Pancreas (tissue), 10 donors: ENCODE data around the gene AXIN2. TPM values are rescaled to one million over a fixed set of nuclear protein-coding genes. Genes with fewer than 3 reads are reported as not detected.

Experiments used
- ATAC-seq, 4 donors: fragments of 200-7000 bp; cut with Tn5 transposase; one replicate each; pipeline versions ENCODE4 v1.8.0 to v1.9.1; 2020; ENCODE audit warnings: mild to moderate bottlenecking in 4 of 4, moderate library complexity in 4 of 4
- DNase-seq, 6 donors: peaks; one replicate each; pipeline ENCODE4 v3.0.0-alpha.2; 2020
- FAIRE-seq: peaks from 2 replicates; lab custom pipeline; 2012; peaks lifted over from hg19 to GRCh38; lab: Jason Lieb, UNC
- H3K27ac ChIP-seq, 4 donors: fragments of 200-600 bp; sonication (generic); 1 replicate in 3 of 4; 2 replicates in 1 of 4; pipeline versions ENCODE4 v1.5.0 to v1.8.0; 2020
- H3K27me3 ChIP-seq, 4 donors: fragments of 200-600 bp; one replicate each; pipeline ENCODE4 v1.8.0; 2021
- H3K36me3 ChIP-seq, 3 donors: fragments of 200-600 bp; sonication (generic) in 1 of 3; one replicate each; pipeline versions ENCODE4 v1.5.0 to v1.8.0; 2020 to 2021
- H3K4me1 ChIP-seq, 3 donors: fragments of 200-600 bp; one replicate each; pipeline ENCODE4 v1.8.0; 2021
- H3K4me3 ChIP-seq, 4 donors: fragments of 200-600 bp; sonication (generic) in 2 of 4; one replicate each; pipeline versions ENCODE4 v1.5.0 to v1.8.0; 2020 to 2021
- H3K9me3 ChIP-seq, 4 donors: fragments of 200-600 bp; one replicate each; pipeline ENCODE4 v1.8.0; 2021
- WGBS, 2 donors: extraction: QIAGEN DNeasy Blood & Tissue Kit; methylation state at CpG; one replicate each; pipeline ENCODE4 v1.1.7; 2013; 5-methylcytosine and 5-hydroxymethylcytosine counted together
- intact Hi-C, 3 donors: fragments of 100-400 bp; cut with DNase I; formaldehyde crosslinking; loops; one replicate each; pipeline versions ENCODE4 v1.11.1 to v1.14.2; 2022
- polyA plus RNA-seq, 2 donors: library from polyadenylated mRNA; stranded (reverse); fragments of 200-250 nt; gene quantifications; one replicate each; pipeline ENCODE4 v1.2.3, GENCODE V29; 2013
- total RNA-seq, 6 donors: library from RNA; stranded (reverse); fragmentation: NEBNext Ultra II Directional in 4 of 6; extraction: Animal tissue kit (Norgen Biotek cat#: 25700) in 4 of 6; gene quantifications; one replicate each; pipeline versions ENCODE4 v1.2.1 to v1.2.4, GENCODE V29; 2021 to 2023
- TF ChIP-seq, protein P1 (sequence below), 4 donors: fragments of 200-600 bp; sonication (generic) in 3 of 4; IDR thresholded peaks; one replicate each; pipeline versions ENCODE4 v1.5.0 to v1.8.0; 2021; ENCODE audit warnings: antibody characterized with exemption in 4 of 4
- donor health status: healthy with polysubstance abuse.
- donor health status: DM: no; HTN: no; CAD: no; lungs with moderate emphysema.
- donor health status: DM: no; HTN: no; CAD: no.
- donor health status: control.
- donor health status: control.
- donor health status: Bipolar disorder and iron deficiency.
- donor health status: DM: yes; HTN: yes; CAD: no.
- donor health status: DM: no; HTN: no; CAD: no.
- donor health status: DM: no; HTN: no; CAD: no.
- donor health status: DM: yes; HTN: yes; CAD: no.

AXIN2 gene
- total and polyA plus RNA-seq, 8 donors = 2.5 to 13.1 (median 3.3) TPM

DNA sequence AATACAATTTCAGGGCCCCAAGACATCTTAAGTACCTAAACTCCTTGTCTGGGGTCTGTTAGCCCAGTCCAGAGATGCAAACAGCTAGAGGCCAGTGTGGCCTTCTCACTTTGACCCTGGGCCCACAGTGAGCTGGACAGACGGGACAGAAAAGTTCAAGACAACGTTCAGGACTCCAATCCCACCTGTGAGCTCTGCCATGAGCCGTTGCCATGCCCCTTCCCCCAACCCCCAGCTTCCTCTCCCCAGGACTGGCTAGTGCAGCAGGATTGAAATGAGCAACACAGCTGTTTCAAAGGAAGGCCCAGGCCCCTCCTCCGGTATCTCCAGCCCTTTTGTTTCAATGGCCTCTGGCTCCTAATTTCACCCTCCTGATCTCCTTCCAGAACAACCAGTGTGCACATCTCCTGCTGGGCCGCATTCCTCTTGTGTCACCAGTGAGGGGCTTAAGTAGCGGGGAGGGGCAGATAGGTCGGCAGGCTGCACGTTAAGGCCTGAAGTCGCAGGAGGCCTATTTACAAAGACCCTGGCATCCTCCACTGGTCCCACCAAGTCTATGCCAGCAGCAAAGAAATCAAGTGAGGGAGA, 11.3 kb downstream of the AXIN2 start:
- TF ChIP-seq, protein P1, sequence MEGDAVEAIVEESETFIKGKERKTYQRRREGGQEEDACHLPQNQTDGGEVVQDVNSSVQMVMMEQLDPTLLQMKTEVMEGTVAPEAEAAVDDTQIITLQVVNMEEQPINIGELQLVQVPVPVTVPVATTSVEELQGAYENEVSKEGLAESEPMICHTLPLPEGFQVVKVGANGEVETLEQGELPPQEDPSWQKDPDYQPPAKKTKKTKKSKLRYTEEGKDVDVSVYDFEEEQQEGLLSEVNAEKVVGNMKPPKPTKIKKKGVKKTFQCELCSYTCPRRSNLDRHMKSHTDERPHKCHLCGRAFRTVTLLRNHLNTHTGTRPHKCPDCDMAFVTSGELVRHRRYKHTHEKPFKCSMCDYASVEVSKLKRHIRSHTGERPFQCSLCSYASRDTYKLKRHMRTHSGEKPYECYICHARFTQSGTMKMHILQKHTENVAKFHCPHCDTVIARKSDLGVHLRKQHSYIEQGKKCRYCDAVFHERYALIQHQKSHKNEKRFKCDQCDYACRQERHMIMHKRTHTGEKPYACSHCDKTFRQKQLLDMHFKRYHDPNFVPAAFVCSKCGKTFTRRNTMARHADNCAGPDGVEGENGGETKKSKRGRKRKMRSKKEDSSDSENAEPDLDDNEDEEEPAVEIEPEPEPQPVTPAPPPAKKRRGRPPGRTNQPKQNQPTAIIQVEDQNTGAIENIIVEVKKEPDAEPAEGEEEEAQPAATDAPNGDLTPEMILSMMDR (IDR thresholded peaks at IDR 0.05) = no peak
- H3K27me3 ChIP-seq = no peaks in the 10 kb centered on the region
- no peak overlapping the region for H3K27ac ChIP-seq
- no peaks in the 10 kb centered on the region for H3K36me3 ChIP-seq
- no peak for ATAC-seq
- intact Hi-C loops = loop anchor here in 2 of 3 donors (10.0 kb wide), 1 partner anchor 255 kb away; no protein-coding TSS in a partner anchor
- H3K4me1 ChIP-seq = peaks cover 14 to 20% (median 17%) of the 10 kb centered on the region in 3 donors
- no peaks in the 10 kb centered on the region for H3K9me3 ChIP-seq
- no peak overlapping the region for H3K4me3 ChIP-seq
- WGBS, 2 donors = 85 to 86% methylated on average over 9 of the region's 9 CpGs
- DNase-seq = peak in 1 of 6 donors; percentile 24
- FAIRE-seq = no peak

DNA sequence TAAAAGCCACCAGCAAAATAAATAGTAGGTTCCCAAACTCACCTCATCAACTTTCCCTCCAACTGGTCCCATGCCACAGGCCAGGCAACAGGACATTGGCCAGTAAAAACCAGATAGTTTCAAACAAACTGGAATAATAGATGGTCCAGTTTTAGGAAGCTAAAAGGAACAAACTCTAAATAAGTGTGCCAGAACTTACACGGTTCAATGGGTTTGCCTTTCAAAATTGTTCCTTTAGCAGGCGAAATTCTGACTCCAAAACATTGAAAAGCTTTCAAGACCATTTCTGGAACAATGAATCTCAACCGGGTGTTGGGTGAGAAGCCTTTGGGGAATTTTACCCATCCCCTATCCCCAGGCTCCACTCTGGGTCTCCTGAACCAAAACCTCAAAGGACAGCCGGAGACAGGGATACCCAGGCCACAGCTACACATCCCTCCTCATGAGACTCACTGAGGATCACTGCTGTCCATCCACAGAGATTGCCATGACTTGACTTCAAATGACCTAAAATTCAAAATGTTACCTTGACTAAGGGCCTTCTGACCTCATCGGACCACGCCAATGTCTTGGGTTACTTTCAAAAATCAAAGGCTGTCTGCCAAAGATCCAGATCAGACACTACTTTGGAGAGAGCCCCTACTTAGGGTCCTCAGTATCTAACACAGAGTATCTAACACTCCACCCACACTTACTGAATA, 13.0 kb downstream of the AXIN2 start:
- FAIRE-seq (no peak), ATAC-seq (no peak), DNase-seq (no peak)
- no peaks in the 10 kb centered on the region for H3K9me3 ChIP-seq
- 95 to 96% methylated on average over 6 of the region's 6 CpGs for WGBS, 2 donors
- no peak overlapping the region for H3K4me3 ChIP-seq
- H3K27ac ChIP-seq = no peak overlapping the region
- intact Hi-C loops = no loop called here
- no peaks in the 10 kb centered on the region for H3K36me3 ChIP-seq
- H3K27me3 ChIP-seq = no peaks in the 10 kb centered on the region
- TF ChIP-seq, protein P1 (IDR thresholded peaks at IDR 0.05) = no peak
- H3K4me1 ChIP-seq = peaks cover 14 to 20% (median 17%) of the 10 kb centered on the region in 3 donors

DNA sequence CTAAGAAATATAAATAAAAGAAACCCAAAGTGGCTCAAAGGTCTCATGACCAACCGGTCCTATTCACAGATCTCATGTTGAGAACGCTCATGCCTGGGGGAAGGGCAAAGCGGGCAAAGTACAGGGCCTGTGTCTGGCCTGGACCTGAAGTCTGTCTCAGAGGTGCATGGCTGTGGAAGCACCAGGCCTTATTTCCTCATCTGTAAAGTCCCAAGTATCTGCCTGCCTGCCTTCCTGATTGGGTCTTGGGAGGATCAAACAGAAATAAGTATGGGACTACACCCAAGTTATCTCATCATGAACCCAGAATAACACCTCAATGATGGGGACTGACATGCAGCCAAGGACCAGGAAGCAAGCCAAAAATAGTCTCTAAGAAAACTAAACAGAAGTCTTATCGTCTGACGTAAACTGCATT, 14.2 kb downstream of the AXIN2 start:
- intact Hi-C loops = no loop called here
- DNase-seq (peak in 4 of 6 donors; percentile 37 to 70 (median 56)), ATAC-seq (peak; percentile 85 to 92 (median 88)), FAIRE-seq (peak; percentile 68)
- no peak overlapping the region for H3K4me3 ChIP-seq
- no peaks in the 10 kb centered on the region for H3K9me3 ChIP-seq
- no peaks in the 10 kb centered on the region for H3K27me3 ChIP-seq
- TF ChIP-seq, protein P1 (IDR thresholded peaks at IDR 0.05) = no peak
- H3K4me1 ChIP-seq = peaks cover 18 to 24% (median 20%) of the 10 kb centered on the region in 3 donors
- H3K36me3 ChIP-seq = no peaks in the 10 kb centered on the region
- WGBS, 2 donors = 21 to 26% methylated on average over 5 of the region's 5 CpGs
- H3K27ac ChIP-seq = peak overlapping the region in 2 of 4 donors; percentile 28 to 47

DNA sequence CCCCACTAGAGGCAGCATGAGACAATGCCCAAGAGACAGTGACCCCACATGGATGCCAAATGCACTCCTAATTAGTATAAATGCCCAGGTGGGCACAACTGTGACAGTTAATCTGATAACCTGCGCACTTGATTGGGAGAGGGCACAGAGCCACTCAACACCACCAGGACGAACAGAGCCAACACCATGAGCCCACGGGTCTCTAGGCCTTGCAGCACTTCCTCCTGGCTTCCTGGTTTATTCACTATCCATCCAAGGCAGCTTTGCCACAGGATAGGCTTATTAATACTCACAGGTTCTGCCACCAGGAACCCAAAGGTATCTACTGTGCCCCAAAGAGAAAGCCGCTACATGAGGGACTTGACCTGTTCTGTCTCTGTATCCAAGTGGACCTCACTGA, 14.9 kb downstream of the AXIN2 start:
- DNase-seq (no peak), ATAC-seq (no peak), FAIRE-seq (no peak)
- TF ChIP-seq, protein P1 (IDR thresholded peaks at IDR 0.05) = no peak
- peak overlapping the region in 2 of 4 donors; percentile 28 to 38 for H3K27ac ChIP-seq
- 89 to 92% methylated on average over 4 of the region's 4 CpGs for WGBS, 2 donors
- no peak overlapping the region for H3K4me3 ChIP-seq
- intact Hi-C loops = no loop called here
- H3K27me3 ChIP-seq = no peaks in the 10 kb centered on the region
- no peaks in the 10 kb centered on the region for H3K9me3 ChIP-seq
- peaks cover 18 to 28% (median 19%) of the 10 kb centered on the region in 3 donors for H3K4me1 ChIP-seq
- no peaks in the 10 kb centered on the region for H3K36me3 ChIP-seq
